Tibial nerve (tissue), 3 donors: Measurements from ENCODE around the gene PREX1.

Experiments
- CTCF ChIP-seq, 5 experiments: fragments of 200-600 bp in 3 of 5; fragments of 450-650 bp in 2 of 5; sonication (generic) in 3 of 5; IDR thresholded peaks; one replicate each; pipeline ENCODE4 v1.5.1; 2016 to 2019; ENCODE audit warnings: antibody characterized with exemption in 5 of 5, mild to moderate bottlenecking in 3 of 5, moderate library complexity in 2 of 5
- POLR2A ChIP-seq, 2 donors: fragments of 450-650 bp; IDR thresholded peaks; one replicate each; pipeline ENCODE4 v1.6.1; 2017; ENCODE audit warnings: antibody characterized with exemption in 2 of 2, mild to moderate bottlenecking in 2 of 2, moderate library complexity in 2 of 2

DNA sequence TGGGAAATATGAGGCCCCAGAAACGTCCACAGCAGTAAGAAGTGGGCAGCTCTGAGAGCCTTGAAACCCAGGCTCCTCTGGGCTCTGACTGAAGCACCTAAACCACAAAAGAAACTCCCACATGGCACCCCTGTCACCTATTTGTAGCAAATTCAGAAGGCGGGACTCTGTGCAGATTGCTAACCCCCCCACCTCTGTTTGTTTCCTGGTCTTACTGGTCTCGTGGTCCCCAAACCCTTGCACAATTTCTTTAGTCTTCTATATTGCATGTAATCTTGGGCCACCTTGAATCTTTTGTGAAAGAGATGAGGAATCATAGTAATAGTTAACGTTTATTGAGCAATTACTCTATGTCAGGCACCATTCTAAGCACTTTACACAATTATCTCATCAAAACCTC, 154.3 kb downstream of the PREX1 start:
- TF ChIP-seq CTCF (IDR thresholded peaks at IDR 0.05), result no peak
- TF ChIP-seq POLR2A (IDR thresholded peaks at IDR 0.05), result no peak
